GM21360 (cell line): ENCODE results near the gene GPR180.
"Not testable (repeated sequence)": the region's sequence is repeated elsewhere in the genome, so short reads cannot be mapped to it uniquely, and the experiment has no call there.

ENCODE experiments used
- ATAC-seq: cut with Tn5 transposase; IDR thresholded peaks from one replicate; pipeline ENCODE4 v1.9.1; 2021; ENCODE audit warnings: mild to moderate bottlenecking, moderate library complexity; ENCODE audit not compliant: unreplicated experiment

GPR180 gene

GRCh38 chr13:94595950-94596574 lies 5.6 kb upstream of the GPR180 start, which contains the start of gene TGDS:
Gene TGDS (minus strand): TSS chr13:94596152. CDS start chr13:94596136, 16 bp downstream.
- peak; percentile 96 for ATAC-seq

DNA sequence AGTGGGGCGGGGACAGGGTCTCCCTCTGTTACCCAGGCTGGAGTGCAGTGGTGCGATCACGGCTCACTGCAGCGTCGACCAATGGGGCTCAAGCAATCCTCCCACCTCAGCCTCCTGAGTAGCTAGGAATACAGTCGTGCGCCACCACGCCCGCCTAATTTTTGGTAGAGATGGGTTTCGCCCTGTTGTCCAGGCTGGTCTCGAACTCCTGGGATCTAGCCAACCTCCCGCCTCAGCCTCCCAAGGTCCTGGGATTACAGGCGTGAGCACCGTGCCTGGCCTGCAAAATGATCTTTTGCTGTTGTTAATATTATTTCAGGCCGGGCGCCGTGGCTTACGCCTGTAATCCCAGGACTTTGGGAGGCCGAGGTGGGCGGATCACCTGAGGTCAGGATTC lies 5.1 kb upstream of the GPR180 start:
- ATAC-seq = no peak

GRCh38 chr13:94598281-94598680 lies 3.4 kb upstream of the GPR180 start:
- ATAC-seq = no peak

GRCh38 chr13:94599877-94600276 lies 1.8 kb upstream of the GPR180 start:
- ATAC-seq = no peak

DNA sequence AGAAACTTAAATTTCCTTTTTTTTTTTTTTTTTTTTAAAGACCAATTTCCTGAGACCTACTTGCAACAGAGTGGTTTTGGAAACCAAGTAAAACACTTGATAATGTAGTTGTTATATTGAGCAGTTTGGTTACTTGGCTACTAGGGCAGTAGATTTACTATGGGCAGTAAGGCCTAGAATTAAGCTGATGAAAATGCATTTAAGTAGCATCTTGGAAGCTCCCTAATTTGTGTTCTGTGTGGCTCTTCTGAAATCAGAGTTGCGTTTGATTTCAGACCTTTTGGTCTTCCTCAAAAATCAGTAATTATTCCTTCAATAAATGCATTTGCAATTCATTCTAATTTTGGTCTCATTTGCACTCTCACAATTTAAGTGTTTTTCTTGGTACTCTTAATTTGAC lies 810 bp downstream of the GPR180 start:
- ATAC-seq = no peak

DNA sequence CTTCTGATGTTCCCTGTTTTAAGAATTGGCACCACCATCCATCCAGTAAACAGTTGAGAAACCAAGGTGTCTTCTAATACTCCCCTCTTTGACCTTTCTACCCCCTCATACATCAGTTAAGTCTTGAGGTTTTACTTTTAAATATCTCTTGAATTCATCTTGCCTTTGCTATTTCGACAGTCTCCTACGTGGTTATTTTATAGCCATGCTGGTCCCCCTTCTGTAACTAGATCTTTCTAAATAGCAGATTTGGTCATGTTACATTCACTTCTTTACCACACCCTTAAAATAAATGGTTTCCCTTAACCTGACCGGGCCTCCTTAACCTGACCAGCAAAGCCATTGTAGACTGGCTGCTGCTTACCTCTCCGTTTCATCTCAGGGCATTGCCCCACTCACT lies 5.4 kb downstream of the GPR180 start:
- ATAC-seq = no peak

DNA sequence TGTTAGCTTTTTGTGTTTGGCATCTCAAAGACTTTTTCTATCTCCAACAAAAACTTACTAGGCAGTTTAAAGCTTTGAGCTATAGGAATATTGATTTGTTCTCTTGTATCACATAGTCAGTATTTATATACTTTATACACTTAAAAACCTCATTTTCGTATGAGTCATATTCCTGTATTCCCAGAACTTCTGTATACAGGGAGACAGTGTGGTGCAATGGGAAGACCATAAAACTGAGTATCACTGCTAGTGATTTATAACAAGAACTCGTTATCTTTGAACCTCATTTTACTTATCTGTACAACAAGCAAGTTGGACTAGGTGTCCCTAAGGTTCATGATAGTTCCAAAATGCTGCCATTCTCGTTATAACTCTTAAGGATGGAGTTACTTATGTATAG lies 6.3 kb downstream of the GPR180 start:
- ATAC-seq = no peak

DNA sequence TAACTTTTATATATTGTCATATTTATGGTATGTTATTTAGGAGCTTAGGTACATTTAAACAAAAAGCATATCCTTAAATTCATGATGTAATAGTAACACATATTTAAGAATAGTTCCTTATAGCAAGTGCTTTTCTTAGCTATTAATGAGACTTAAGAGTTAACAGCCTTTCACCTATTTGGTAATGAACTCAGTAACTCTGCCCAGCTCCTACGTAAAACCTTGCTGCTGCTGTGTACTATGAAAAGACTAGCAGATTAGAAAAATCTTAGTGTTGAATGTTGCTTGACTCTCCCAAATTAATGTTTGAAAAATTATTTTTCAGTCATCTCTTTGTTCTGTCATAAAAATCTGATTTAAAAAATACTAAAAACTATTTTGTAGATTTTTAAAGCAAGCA lies 6.9 kb downstream of the GPR180 start:
- ATAC-seq = no peak

DNA sequence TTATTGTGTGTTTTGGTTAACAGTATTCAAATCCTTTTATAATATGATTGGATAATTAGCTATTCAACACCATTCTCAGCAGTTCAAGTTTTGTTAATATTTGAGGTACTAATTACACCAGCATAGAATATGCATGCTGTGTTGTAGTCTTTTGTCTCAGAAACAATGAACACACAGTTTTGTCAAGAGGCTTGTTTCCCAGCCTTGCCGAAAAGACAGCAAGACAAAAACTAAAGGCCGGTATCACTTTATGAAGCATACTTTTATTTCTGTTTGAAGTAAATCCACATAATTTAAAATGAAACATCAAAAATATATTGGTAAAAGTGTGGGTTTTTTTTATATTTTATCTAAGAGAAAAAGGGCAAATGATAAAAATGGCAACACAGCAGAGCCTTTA lies 7.5 kb downstream of the GPR180 start:
- no peak for ATAC-seq

GRCh38 chr13:94610475-94610874 lies 8.8 kb downstream of the GPR180 start:
- ATAC-seq = no peak

GRCh38 chr13:94612050-94612449 lies 10.4 kb downstream of the GPR180 start:
- ATAC-seq = no peak

- ATAC-seq = no peak
Observed at GRCh38 chr13:94613051-94613450, 11.4 kb downstream of the GPR180 start.

- peak; percentile 45 for ATAC-seq
Observed at GRCh38 chr13:94617389-94618000, 15.8 kb downstream of the GPR180 start.

DNA sequence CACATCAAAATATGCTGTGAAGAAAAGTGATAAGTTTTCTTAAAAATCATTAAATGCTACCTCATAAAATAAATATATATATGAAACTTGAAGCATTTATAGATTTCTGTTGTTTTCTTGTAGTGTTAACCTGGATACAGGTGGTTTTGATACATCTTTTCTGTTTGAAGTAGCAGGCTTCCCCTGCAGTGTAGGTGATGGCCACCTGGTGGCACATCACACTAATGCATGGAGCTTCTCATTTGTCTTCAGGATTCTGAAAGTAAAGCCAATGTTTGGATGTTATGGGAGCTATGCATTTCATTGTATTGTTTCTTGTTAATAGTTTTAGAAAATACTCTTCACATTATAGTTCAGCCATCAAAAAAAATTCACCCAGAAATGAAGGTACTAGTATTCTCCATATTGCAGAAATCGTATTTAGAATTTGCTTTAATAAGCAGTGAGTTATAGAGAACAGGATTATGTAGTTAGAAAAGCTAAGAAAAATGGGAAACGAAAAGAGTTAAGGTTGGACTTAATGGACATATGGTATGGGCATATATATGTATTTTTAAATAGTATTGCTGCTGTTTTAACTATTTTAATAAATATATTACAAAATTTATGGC lies 18.7 kb downstream of the GPR180 start:
- peak; percentile 89 for ATAC-seq

DNA sequence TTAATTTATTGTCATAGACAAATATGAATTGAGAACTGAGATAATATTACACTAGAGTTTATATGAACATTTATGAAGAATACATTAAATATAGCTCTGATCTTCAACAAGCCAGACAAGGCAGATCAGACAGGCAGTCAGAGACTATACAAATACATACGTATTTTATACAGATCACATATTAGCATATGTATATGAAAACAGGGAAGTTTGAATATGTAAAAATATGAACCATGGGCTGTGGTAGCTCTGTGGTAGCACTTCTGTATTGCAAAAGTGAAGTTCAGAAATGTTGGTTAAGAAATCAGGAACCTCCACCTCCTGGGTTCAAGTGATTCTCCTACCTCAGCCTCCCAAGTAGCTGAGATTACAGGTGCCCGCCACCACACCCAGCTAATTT lies 20.7 kb downstream of the GPR180 start:
- ATAC-seq = no peak

GRCh38 chr13:94623316-94623715 lies 21.7 kb downstream of the GPR180 start:
- no peak for ATAC-seq

- no peak for ATAC-seq
Observed at GRCh38 chr13:94630858-94631257, 29.2 kb downstream of the GPR180 start.

DNA sequence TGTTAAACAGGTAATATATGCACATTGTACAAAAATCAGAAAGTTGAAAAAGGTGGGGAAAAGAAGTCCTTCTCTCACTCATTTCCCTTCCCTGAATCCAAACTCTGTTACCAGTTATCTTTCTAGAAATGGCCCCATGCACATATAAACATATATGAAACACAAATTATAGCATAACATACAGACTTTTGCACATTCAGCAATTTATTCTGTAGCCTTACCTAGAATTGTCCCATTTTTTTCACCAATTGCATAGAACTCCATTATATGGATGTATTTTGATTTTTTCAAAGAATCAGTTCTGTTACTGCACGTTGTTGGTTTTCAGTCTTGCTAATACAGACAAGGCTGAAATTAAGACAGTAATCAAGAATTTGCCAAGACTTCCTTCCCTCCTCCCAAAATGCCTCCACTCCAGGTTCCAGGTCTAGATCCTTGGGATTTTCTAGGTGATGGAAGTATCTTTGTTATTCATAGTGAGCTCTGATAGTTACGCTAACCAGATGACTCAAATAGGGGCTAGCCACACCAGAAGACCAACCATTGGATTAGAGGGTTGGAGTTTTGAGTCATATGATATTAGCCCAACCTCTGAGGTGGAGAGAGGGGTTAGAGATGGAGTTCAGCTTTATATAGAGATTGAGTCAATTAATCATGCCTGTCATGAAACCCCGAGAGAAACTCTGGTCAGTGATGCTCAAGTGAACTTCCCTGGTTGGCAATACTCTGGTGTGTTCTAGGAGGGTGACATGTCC lies 30.7 kb downstream of the GPR180 start:
- ATAC-seq = no peak

DNA sequence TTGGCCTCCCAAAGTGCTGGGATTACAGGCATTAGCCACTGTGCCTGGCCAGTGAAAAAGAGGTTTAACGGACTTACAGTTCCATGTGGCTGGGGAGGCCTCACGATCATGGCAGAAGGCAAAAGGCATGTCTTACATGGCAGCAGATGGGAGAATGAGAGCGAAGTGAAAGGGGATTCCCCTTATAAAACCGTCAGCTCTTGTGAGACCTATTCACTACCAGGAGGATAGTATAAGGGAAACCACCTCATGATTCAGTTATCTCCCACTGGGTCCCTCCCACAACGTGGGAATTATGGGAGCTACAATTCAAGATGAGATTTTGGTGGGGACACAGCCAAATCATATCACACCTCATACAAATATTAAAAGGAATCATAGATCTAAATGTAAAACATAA lies 34.4 kb downstream of the GPR180 start:
- not testable (repeated sequence) for ATAC-seq

DNA sequence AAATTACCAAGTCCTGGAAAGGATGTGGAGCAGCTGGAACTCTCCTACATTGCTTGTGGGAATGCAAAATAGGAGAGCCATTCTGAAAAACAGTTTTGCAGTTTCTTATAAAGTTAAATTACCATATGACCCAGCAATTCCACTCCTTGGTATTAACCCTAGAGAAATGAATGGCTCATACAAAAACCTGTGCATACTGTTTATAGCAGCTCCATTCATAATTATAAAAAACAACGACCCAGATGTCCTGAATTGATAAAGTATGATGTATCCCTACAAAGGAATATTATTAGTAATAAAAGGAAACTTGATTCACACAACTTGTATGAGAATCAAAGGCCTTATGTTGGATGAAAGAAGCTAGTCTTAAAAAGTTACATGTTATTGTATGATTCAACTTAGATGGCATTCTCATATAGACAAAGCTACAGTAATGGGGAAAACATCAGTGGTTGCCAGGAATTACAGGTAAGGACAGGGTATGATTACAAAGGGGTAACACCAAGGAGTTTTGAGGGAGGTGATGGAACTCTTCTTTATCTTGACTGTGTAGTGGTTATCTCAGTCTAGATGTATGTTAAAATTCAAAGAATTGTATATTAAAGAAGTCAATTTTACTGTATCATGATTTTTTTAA lies 35.4 kb downstream of the GPR180 start:
- ATAC-seq = no peak

GRCh38 chr13:94637677-94638076 lies 36.0 kb downstream of the GPR180 start:
- ATAC-seq = not testable (repeated sequence)
